GM12892 (cell line): Measurements from ENCODE around the gene CHST9.

Experiments used
- DNase-seq: peaks from one replicate; pipeline ENCODE4 v3.0.0; 2011; ENCODE audit not compliant: insufficient read length
- FAIRE-seq: peaks from 2 replicates; lab custom pipeline; 2011; peaks lifted over from hg19 to GRCh38; lab: Jason Lieb, UNC
- POLR2A ChIP-seq: IDR thresholded peaks from 2 replicates; pipeline ENCODE4 v1.6.1; 2011; ENCODE audit warnings: low read depth, low read length, control low read depth
- POLR2AphosphoS5 ChIP-seq: IDR thresholded peaks from 2 replicates; pipeline ENCODE4 v1.6.1; 2011; ENCODE audit warnings: low read depth, low read length, control low read depth
- TAF1 ChIP-seq: IDR thresholded peaks from 2 replicates; pipeline ENCODE4 v1.6.1; 2011; ENCODE audit warnings: low read depth, mild to moderate bottlenecking, control low read depth, low read length, borderline replicate concordance

CHST9 gene

DNA sequence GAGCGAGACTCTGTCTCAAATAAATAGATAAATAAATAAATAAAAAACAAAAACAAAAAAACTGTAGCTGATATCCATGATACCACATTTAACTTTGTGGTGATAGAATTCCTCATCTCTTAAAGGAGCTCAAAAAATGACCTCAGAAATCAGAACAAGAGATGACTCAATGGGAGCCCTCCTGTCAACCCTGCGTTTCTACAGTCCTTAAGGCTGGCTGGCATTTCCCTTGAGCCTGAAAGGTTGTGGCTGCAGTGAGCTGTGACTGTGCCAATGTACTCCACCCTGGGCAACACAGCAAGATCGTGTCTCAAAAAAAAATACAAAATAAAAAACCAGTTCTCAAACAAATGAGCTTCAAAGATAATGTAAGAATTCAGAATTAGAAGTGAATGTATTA is 40.4 kb downstream of the CHST9 start:
- TF ChIP-seq POLR2A (no peak), TAF1 (no peak), POLR2AphosphoS5 (no peak)
- FAIRE-seq: no peak
- no peak for DNase-seq

DNA sequence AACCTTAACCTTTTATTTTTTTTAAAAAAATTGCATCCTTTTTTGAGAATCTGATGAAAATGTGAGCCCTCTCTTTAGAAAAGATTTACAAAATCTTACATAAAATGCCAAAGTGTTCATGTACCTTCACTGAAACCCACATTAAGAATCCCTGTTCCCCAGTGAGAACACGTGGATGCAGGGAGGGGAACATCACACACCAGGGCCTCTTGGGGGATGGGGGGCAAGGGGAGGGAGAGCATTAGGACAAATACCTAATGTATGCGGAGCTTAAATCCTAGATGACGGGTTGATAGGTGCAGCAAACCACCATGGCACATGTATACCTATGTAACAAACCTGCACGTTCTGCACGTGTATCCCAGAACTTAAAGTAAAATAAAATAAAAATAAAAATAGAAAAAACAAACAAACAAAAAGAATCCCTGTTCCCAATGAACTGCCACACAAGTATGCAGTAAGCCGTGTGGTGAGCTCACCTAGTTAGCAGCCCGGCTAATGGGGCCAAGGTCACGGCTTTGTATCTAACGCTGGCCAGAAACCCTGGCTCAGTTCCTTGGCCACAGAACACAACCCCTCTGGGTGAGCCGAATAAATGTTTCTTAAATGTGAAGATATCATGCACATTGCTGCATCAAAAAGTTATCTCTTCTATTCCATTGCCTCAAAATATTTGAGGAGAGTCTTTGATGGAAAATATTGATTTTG is 41.4 kb downstream of the CHST9 start:
- FAIRE-seq: no peak
- TF ChIP-seq POLR2AphosphoS5 (no peak), TAF1 (no peak), POLR2A (no peak)
- no peak for DNase-seq

DNA sequence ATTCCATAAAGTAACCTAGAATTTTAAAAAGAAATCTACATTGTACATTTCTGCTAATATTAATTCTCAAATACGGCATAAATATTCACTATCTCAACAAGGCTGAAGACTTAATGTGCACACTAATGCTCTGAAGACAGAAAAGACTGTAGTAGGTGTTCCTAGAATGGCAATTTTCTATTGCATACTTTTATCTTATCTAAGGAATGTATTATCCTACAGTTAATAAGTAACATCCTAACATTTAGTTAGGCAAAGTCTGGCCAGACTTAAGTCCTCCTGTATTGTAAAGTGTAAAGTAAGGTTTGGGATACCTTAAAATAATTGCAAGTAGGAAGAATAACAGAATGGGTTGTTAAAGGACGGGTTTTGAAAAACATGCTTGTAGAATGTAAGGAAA is 42.2 kb downstream of the CHST9 start:
- FAIRE-seq (no peak), DNase-seq (no peak)
- TF ChIP-seq POLR2AphosphoS5: no peak
- no peak for TF ChIP-seq POLR2A

DNA sequence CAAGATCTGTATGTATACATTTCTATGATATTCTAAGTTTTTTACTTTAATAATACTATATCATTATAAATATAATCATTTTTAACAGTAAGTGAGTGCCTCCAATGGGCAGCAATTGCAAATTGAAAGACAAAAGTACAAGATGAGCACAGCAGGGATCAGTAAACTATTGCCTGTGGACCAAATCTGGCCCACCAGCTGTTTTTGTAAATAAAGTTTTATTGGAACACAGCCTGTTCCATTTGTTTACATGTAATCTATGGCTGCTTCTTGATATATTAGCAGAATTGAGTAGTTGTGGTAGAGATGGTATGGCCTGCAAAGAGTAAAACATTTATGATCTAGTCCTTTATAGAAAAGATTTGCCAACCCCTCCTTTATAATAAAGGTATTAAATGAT is 43.2 kb downstream of the CHST9 start:
- DNase-seq (no peak), FAIRE-seq (no peak)
- TF ChIP-seq POLR2AphosphoS5: no peak
- TF ChIP-seq TAF1: no peak
- no peak for TF ChIP-seq POLR2A

DNA sequence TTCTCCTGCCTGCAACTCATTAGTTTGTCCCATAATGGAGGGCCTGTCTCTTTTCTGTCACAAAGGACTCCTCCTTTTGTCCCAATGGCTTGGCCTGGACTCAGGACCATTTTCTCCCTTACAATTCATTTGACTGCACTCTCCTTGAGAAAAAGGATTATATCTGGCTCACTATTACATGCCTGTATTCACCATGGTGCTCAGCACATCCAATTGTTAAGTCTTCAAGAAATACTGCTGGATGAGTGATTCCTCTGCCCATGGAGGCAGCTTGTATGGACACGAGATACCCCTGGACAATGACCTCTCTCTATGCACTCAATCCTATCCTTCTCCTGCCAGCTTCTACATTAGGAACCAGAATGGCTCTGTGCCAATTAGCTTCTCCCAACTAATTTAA is 47.0 kb downstream of the CHST9 start:
- TF ChIP-seq POLR2AphosphoS5: no peak
- no peak for TF ChIP-seq TAF1
- no peak for TF ChIP-seq POLR2A
- DNase-seq (no peak), FAIRE-seq (no peak)

DNA sequence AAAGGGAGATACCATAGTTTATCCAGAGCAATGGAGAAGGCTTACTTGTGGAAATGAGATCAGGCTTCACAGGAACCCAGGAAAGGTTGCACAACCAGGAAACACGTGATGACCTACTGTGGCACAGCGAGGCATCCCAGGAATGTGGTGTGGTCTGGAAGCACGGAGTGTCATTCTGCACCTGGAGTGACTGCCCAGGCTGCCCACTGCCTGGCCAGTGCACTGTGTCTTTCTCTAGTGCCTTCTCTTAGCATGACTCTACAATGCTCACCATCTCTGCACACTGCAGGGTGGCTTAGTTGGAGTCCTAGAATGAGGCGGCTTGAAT is 48.9 kb downstream of the CHST9 start:
- FAIRE-seq: no peak
- TF ChIP-seq POLR2A (no peak), POLR2AphosphoS5 (no peak), TAF1 (no peak)
- DNase-seq: no peak

DNA sequence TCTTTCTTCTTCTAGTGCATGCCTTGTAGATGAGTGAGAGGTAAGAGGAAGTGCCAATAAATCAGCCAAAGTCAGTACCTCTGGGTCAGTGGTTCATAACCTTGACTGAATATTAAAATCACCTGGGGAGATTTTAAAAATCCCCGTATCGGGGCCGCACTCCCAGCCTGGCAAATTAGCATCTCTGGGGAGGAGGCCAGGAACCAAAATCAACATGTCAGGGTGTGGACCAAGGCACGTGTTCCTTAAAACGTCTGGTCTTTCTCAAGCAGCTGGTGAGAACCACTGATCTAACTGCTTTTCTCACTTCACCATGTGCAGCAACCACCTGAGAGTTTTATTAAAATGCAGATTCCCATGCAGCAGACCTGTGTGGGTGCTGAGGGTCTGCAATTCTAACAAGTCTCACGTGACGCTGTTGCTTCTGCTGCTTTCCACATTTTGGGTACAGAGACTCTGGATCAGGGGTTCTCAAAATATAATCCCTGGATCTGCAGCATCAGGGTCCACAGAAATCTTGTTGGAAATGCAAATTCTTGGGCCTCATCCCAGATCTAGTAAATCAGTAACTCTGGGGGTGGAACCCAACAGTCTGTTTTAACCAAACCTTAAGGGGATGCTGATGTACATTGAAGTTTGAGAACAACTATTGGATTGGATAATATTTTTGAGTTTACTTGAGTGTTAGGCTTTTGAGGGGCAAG is 49.5 kb downstream of the CHST9 start:
- no peak for FAIRE-seq
- TF ChIP-seq POLR2AphosphoS5 (no peak), POLR2A (no peak), TAF1 (no peak)
- no peak for DNase-seq

DNA sequence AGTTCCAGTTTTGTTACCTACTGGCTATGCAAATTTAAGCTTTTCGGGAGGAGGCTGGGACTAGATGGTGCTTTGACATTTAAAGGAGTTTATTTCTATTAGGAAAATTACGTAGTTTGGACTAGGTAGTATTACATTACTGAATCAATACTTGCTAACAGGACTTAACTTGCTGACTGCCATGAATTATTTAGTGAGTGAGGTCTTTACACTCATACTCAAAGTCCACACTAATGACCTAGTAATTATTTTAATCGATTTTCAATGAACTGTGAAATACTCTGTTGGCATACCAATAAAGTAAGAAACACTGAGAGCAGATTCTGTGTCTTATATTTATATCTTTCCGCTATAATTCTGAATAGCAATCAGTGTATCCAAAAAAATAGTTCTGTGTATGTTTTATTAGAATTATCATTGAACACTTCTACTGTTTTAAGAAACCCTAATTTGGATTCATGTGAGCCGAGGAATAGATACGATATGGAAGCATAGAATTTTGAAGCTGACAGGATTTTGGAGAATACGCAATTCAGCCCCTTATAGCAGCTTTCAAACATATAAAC is 55.0 kb downstream of the CHST9 start:
- TF ChIP-seq TAF1 (no peak), POLR2A (no peak), POLR2AphosphoS5 (no peak)
- DNase-seq (no peak), FAIRE-seq (no peak)

DNA sequence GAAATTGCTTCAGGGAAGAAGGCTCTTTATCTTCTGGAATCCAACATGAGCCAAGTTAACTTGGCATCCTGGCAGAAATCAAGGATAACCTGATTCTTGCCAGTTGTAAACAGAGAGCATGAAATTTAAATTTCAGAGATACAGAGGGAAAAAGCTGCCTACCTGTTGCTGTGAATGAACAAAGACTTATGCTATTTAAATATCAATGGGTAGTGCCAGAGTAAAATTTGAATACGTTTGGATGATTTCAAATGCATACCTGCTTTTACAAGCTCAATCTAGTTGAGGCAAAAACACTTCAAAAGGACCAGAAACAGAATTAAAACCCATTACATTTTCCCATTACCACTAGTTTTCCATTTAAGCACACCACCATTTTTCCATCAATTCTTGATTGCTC is 60.9 kb downstream of the CHST9 start:
- TF ChIP-seq TAF1: no peak
- TF ChIP-seq POLR2A: no peak
- TF ChIP-seq POLR2AphosphoS5: no peak
- no peak for DNase-seq
- FAIRE-seq: no peak

DNA sequence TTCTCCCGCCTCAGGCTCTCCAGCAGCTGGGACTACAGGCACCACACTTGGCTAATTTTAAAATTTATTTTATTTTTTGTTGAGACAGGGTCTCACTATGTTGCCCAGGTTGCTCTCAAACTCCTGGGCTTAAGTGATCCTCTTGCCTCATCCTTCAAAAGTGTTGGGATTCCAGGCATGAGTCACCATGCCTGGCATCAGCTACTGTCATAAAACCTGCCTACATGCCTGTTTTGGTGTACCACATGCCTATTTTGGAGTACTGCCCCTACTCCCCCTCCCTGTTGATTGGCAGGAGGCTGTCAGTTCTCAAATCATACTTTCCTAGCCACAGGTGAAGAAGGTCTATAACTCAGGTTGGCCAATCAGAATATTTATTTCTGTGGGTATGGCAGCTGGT is 64.0 kb downstream of the CHST9 start:
- DNase-seq (no peak), FAIRE-seq (no peak)
- TF ChIP-seq POLR2A (no peak), POLR2AphosphoS5 (no peak), TAF1 (no peak)

DNA sequence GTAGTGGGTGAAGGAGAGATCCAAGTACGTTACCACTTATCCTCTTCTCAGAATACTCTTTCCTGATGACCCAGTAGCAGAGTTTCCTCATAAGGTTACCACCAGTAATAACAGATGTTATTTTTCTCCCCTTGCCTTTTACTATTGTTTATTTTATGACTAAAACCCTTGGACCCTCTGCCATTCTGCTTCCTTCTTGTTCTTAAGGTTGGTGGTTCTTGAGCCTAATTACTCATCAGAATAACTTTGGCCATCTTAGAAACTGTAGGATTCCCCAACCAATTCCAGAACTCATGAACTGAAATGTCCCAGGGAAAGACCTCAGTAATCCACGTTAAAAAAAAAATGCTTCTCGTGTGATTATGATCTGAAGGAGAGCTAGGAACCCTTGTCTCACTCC is 64.9 kb downstream of the CHST9 start:
- DNase-seq (no peak), FAIRE-seq (no peak)
- TF ChIP-seq POLR2A (no peak), POLR2AphosphoS5 (no peak), TAF1 (no peak)

DNA sequence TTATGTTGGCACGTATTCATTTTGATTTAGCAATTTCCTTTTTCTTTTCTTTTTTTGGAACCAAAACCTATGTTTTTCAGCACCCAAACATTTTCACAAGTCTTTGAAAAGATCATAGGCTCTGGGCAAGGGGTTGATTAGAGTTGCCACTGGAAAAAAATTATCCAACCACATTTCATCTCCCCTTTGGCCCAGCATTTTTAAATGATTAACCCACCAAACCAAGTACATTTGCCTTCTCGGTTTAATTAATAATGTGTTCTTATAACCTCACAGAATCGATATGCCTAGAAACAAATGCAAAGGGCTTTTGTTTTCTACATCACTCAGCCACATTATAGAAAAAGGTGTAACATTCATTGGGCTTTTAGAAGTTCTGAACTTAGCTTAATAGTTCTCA is 66.1 kb downstream of the CHST9 start:
- DNase-seq (no peak), FAIRE-seq (no peak)
- no peak for TF ChIP-seq POLR2AphosphoS5
- no peak for TF ChIP-seq TAF1
- TF ChIP-seq POLR2A: no peak

DNA sequence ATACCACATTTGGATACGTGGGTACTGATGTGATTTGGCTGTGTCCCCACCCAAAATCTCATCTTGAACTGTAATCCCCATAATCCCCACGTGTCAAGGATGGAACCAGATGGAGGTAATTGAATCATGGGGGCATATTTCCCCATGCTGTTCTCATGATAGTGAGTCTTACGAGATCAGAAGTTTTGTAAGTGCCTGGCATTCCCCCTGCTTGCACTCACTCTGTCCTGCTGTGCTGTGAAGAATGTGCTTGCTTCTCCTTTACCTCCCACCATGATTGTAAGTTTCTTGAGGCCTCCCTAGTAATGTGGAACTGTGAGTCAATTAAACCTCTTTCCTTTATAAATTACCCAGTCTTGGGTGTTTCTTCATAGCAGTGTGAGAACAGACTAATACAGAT is 70.3 kb downstream of the CHST9 start:
- no peak for TF ChIP-seq TAF1
- no peak for TF ChIP-seq POLR2A
- no peak for TF ChIP-seq POLR2AphosphoS5
- FAIRE-seq (no peak), DNase-seq (no peak)

DNA sequence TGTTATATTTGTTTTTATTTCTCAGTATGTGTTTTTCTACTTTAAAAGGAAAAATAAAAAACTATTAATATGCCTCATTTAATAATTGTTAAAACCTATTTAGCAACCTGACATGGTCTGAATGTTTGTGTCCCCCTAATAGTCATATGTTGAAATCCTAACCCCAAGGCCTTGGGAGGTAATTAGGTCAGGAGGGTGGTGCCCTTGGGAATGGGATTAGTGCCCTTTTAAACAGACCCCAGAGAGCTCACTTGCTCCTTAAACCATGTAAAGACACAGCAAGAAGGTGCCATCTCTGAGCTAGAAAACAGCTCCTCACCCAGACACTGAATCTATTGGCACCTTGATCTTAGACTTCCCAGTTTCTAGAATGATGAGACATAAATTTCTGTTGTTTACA is 71.8 kb downstream of the CHST9 start:
- DNase-seq (no peak), FAIRE-seq (no peak)
- TF ChIP-seq POLR2AphosphoS5 (no peak), POLR2A (no peak), TAF1 (no peak)
